ENCODE results near the gene SNHG17. TPM values are rescaled to one million over a fixed set of nuclear protein-coding genes. Genes with fewer than 3 reads are reported as not detected.

SNHG17 gene
- total and polyA plus RNA-seq, 8 donors = 12.8 to 38.7 (median 17.0) TPM

DNA sequence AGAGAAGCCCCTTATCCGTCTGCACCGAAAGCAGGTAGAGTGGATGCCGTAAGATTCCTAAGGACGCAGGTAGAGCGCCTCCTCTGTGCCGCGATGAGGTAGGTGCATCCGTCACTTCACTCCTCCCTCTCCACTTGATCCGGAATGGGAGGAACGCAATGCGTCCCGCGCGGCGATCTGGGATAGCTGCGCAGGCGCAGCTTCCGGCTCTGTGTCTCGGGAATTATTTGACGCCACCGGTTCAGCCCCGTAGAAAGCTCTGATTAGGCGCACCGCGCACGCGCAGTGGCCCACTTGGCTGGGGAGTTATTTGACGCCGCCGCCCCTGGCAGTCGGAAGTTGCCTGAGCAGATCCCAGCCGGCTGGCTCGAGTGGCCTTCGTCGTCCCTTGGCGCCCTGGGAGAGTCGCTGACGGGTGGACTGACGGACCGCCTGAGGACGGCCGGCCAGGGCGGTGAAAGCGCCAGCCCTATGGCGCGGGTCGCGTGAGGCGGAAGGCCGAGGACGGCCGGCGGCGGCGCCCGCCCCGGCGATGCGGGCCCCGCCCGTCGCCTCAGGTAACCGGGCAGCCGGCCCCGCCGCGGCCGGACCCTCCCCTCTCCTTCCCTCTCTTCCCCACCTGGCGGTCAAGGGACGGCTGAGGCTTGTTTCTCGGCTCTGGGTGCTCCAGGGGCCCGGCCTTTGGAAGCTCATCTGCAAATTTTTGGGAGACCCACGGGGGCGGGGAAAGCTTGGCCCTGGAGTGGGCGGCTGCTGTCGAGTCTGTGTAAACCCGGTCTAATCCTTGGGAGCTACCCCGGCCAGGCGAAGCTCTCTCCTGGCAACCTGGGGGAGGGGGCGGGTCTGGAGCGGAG, 37.6 kb upstream of the SNHG17 start, which contains the start of gene RALGAPB:
Gene RALGAPB (plus strand): TSS at position 331 of the 854 bp plus-strand sequence. CDS start 15,590 bp downstream, outside the sequence.
- FAIRE-seq = no peak

DNA sequence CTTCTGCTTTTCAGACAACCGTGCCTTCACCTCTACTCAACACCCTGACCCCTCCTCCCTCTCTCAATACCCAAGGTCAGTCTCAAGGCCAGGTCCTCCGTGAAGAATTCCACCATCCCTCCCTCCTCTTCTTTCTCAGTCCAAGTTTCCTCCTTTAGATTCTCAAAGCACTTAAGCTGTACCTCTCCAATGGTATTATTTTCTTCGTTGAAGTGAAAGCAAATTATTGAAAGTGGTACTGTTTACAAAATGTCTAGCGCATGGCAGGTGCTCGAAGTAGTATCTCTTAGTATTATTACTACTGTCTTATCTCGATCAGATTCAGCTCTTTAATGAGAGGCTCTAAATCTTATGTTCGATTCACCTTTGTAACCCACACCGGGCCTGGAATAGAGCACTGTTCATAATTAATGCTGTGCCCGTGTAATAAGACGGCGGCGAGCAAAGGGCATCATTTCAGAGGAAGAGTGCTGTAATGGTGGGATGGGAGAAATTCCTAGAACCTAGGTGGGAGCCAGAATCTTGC, 36.9 kb upstream of the SNHG17 start:
- intact Hi-C loops (cut with DNase I) = no loop called here
- no peaks in the 10 kb centered on the region for H3K27me3 ChIP-seq
- no peak for DNase-seq
- no peak for TF ChIP-seq CTCF (IDR thresholded peaks at IDR 0.05)
- H3K4me3 ChIP-seq = peak overlapping the region; percentile 16 to 91 (median 70)
- 4 to 7% methylated on average over 12 of the region's 12 CpGs for WGBS, 2 donors
- no peaks in the 10 kb centered on the region for H3K36me3 ChIP-seq
- no peak for FAIRE-seq
- peak; percentile 1 to 19 (median 4) for ATAC-seq
- H3K27ac ChIP-seq = peak overlapping the region; percentile 82 to 93 (median 85)
- peaks cover 8 to 20% (median 17%) of the 10 kb centered on the region in 3 donors for H3K4me1 ChIP-seq
- H3K9me3 ChIP-seq = no peaks in the 10 kb centered on the region

More for the DNA sequence above, 37.6 kb upstream of the SNHG17 start, which contains the start of gene RALGAPB:
- DNase-seq (peak; percentile 98 to 100 (median 100)), ATAC-seq (peak; percentile 97 to 99 (median 98))
- Histone ChIP-seq H3K36me3 (no peaks in the 10 kb centered on the region), H3K27ac (peak within 1 kb of the TSS; percentile 82 to 93 (median 85)), H3K4me3 (peak within 1 kb of the TSS; percentile 69 to 91 (median 78)), H3K9me3 (no peaks in the 10 kb centered on the region), H3K27me3 (no peaks in the 10 kb centered on the region), H3K4me1 (peaks cover 8 to 21% (median 17%) of the 10 kb centered on the region in 3 donors)
- peak in 1 of 4 donors; percentile 23 for TF ChIP-seq CTCF (IDR thresholded peaks at IDR 0.05)
- intact Hi-C loops (cut with DNase I) = no loop called here
- 0% methylated on average over 59 to 81 of the region's 81 CpGs for WGBS, 2 donors

DNA sequence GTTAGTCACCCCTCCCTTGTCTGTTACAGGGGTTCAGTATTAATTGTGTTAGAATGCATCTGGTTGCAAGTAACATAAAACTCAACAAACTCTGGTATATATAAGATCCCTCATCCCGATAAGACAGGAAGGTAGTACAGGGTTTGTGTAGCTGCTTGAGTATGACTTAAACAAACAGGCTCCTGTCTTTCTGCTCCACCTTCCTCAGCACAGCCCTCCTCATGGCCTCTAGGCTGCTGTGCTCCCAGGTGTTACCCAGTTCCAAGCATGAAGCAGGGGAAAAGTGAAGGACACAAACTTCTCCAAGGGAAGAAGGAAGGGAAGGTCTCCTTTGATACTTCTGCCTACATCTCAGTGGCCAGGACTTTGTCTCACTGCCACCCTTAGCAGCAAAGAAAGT, 36.1 kb upstream of the SNHG17 start:
- Histone ChIP-seq H3K4me1 (peaks cover 8 to 17% (median 17%) of the 10 kb centered on the region in 3 donors), H3K27ac (no peak overlapping the region), H3K27me3 (no peaks in the 10 kb centered on the region), H3K4me3 (no peak overlapping the region), H3K36me3 (no peaks in the 10 kb centered on the region), H3K9me3 (no peaks in the 10 kb centered on the region)
- ATAC-seq (no peak), DNase-seq (no peak), FAIRE-seq (no peak)
- intact Hi-C loops (cut with DNase I) = no loop called here
- 68 to 80% methylated on average over 1 of the region's 1 CpG for WGBS, 2 donors
- TF ChIP-seq CTCF (IDR thresholded peaks at IDR 0.05) = no peak

DNA sequence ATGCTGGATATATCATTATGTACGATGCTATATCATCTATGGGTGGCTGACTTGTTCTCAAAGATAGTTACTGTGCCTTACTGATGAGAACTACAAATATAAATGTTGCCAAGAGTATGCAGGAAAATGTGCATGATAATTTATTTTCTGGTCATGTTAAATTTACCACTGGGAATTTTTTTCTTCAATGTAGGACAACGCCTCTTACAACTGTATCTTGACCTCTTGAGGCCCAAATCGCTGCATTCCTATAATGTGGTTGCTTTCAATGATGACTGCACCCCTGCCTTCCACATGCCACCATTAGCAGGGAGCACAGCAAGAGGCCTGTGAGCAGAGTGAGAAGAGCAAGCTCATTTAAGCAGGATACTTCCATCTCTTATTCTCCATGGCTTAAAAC, 31.9 kb upstream of the SNHG17 start:
- intact Hi-C loops (cut with DNase I) = no loop called here
- WGBS, 2 donors = 70 to 82% methylated on average over 3 of the region's 3 CpGs
- H3K4me1 ChIP-seq = no peaks in the 10 kb centered on the region
- no peak for TF ChIP-seq CTCF (IDR thresholded peaks at IDR 0.05)
- no peak for DNase-seq
- FAIRE-seq = no peak
- H3K27ac ChIP-seq = no peak overlapping the region
- ATAC-seq = no peak
- no peaks in the 10 kb centered on the region for H3K9me3 ChIP-seq
- H3K27me3 ChIP-seq = no peaks in the 10 kb centered on the region
- no peak overlapping the region for H3K4me3 ChIP-seq
- no peaks in the 10 kb centered on the region for H3K36me3 ChIP-seq

Data from pancreas (tissue), 10 donors.